HepG2 (cell line): ENCODE data around the gene DLG2. TPM values are rescaled to one million over a fixed set of nuclear protein-coding genes. Genes with fewer than 3 reads are reported as not detected.
A peak's percentile ranks its signal among the peaks of the same experiment; 100 is the strongest.

ENCODE experiments used
- ARID2 ChIP-seq: sonication (generic); formaldehyde crosslinking; IDR thresholded peaks from 2 replicates; pipeline ENCODE4 v1.8.1; 2022; ENCODE audit warnings: mild to moderate bottlenecking, missing genetic modification reagents, borderline replicate concordance
- CENPX ChIP-seq: sonication (generic); formaldehyde crosslinking; IDR thresholded peaks from 2 replicates; pipeline ENCODE4 v1.9.0; 2021; ENCODE audit warnings: mild to moderate bottlenecking, missing genetic modification reagents, moderate library complexity
- DMAP1 ChIP-seq: IDR thresholded peaks from 2 replicates; pipeline ENCODE4 v1.6.1; 2016
- ELF3 ChIP-seq: IDR thresholded peaks from 2 replicates; pipeline ENCODE4 v1.6.1; 2016; ENCODE audit warnings: missing genetic modification reagents, missing compliant biosample characterization
- HNRNPLL ChIP-seq: fragments of 200-400 bp; formaldehyde crosslinking; IDR thresholded peaks from 2 replicates; pipeline ENCODE4 v1.6.1; 2017; ENCODE audit warnings: mild to moderate bottlenecking, low read depth, low read length; ENCODE audit not compliant: poor library complexity, severe bottlenecking
- KDM4B ChIP-seq: sonication (generic); formaldehyde crosslinking; IDR thresholded peaks from 2 replicates; pipeline ENCODE4 v1.4.0; 2020; ENCODE audit warnings: missing genetic modification reagents
- PRPF4 ChIP-seq: fragments of 200-400 bp; formaldehyde crosslinking; IDR thresholded peaks from 2 replicates; pipeline ENCODE4 v1.6.1; 2016; ENCODE audit warnings: low read length, low read depth; ENCODE audit not compliant: poor library complexity, severe bottlenecking
- SIN3B ChIP-seq: fragments of 150-350 bp; IDR thresholded peaks from 2 replicates; pipeline ENCODE4 v1.6.1; 2014; ENCODE audit warnings: low read length
- TOPORS ChIP-seq: sonication (generic); formaldehyde crosslinking; IDR thresholded peaks from 2 replicates; pipeline ENCODE4 v1.8.0; 2023; ENCODE audit warnings: mild to moderate bottlenecking, missing genetic modification reagents
- ZNF337 ChIP-seq: sonication (generic); formaldehyde crosslinking; IDR thresholded peaks from 2 replicates; pipeline ENCODE4 v1.5.1; 2020; ENCODE audit warnings: missing genetic modification reagents, low read depth, mild to moderate bottlenecking, borderline replicate concordance
- ZNF780A ChIP-seq: sonication (generic); formaldehyde crosslinking; IDR thresholded peaks from 2 replicates; pipeline ENCODE4 v1.8.0; 2022; ENCODE audit warnings: mild to moderate bottlenecking, missing genetic modification reagents, moderate library complexity
- polyA plus RNA-seq, 8 experiments: library from polyadenylated mRNA; depleted of rRNA in 3 of 8; stranded (reverse) in 7 of 8; unstranded in 1 of 8; fragments of >200 nt; fragmentation: Illumina TruSeq in 4 of 8; extraction: Trizol in 4 of 8; gene quantifications; 2 replicates each; pipeline versions ENCODE4 v1.2.1 to v1.2.3, GENCODE V29; 2011 to 2016; ENCODE audit warnings: low read depth in 4 of 8, missing spikeins in 1 of 8, mixed read lengths in 1 of 8; ENCODE audit not compliant: insufficient read depth in 1 of 8
- total RNA-seq, 5 experiments: library from RNA; depleted of rRNA; stranded (reverse); fragments of >200 nt; fragmentation: Illumina TruSeq; extraction: Trizol; gene quantifications; 2 replicates each; pipeline ENCODE4 v1.2.3, GENCODE V29; 2016; ENCODE audit warnings: low read depth in 1 of 5
- TF ChIP-seq, protein P1 (sequence below): sonication (generic); formaldehyde crosslinking; IDR thresholded peaks from 2 replicates; pipeline ENCODE4 v1.4.0; 2020; ENCODE audit warnings: missing genetic modification reagents, borderline replicate concordance
- TF ChIP-seq, protein P2 (sequence below): sonication (generic); formaldehyde crosslinking; IDR thresholded peaks from 2 replicates; pipeline ENCODE4 v1.4.0; 2020; ENCODE audit warnings: mild to moderate bottlenecking, low read depth, missing genetic modification reagents
- TF ChIP-seq, protein P3 (sequence below): sonication (generic); formaldehyde crosslinking; IDR thresholded peaks from 2 replicates; pipeline ENCODE4 v1.4.0; 2020; ENCODE audit warnings: missing genetic modification reagents, borderline replicate concordance
- TF ChIP-seq, protein P4 (sequence below): sonication (generic); formaldehyde crosslinking; IDR thresholded peaks from 2 replicates; pipeline ENCODE4 v1.5.0; 2020; ENCODE audit warnings: mild to moderate bottlenecking, missing genetic modification reagents
- TF ChIP-seq, protein P5 (sequence below): sonication (generic); formaldehyde crosslinking; IDR thresholded peaks from 2 replicates; pipeline ENCODE4 v1.8.0; 2022; ENCODE audit warnings: missing genetic modification reagents, mild to moderate bottlenecking, inconsistent platforms, borderline replicate concordance

DLG2 gene
- total and polyA plus RNA-seq, 2 of the 13 experiments (the other 11 are each of a cell fraction or from before 2014, with no cell fraction given) = 0.46 to 1.0 TPM

DNA sequence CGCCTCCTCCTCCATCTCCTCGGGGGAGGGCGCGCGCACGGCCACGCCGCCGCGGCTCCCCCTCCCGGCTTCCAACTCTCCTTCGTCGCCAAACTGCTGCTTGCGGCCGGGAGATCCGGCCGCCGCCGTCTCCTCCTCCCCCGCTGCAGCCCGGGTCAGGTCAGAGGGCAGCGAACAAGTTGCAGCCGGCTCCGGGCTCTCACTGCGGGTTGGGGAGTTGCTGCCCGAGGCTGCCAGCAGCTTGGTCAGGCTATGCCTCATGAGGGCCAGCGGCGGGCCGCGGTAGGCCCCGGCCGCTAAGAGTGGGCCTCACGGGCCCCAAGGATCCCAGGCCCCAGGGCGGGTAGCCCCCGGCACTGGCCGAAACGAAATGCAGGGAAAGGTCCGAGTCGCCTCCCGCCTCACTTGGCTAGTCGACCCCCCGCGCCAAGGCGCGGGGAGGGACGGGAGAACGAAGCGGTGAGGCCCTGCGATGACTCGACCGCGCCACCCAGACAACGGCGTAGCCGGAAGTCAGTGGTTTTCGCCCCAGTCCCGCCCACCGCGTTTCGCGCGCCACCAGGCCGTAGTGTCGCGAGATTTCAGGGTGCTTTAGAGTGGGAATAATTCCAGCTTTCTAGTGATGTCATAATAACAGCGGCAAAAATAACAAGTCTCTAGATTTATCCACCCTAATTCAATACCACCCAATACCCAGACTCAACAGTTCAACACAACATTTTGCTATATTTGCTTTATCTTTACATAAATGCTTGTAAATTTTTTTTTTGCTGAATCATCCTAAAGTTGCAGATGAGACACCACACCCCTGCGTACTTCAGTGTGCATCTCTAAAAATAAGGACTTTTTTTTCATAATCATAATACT, 37.7 kb upstream of the DLG2 start, which contains the start of gene CREBZF (continued):
- TF ChIP-seq, protein P1, sequence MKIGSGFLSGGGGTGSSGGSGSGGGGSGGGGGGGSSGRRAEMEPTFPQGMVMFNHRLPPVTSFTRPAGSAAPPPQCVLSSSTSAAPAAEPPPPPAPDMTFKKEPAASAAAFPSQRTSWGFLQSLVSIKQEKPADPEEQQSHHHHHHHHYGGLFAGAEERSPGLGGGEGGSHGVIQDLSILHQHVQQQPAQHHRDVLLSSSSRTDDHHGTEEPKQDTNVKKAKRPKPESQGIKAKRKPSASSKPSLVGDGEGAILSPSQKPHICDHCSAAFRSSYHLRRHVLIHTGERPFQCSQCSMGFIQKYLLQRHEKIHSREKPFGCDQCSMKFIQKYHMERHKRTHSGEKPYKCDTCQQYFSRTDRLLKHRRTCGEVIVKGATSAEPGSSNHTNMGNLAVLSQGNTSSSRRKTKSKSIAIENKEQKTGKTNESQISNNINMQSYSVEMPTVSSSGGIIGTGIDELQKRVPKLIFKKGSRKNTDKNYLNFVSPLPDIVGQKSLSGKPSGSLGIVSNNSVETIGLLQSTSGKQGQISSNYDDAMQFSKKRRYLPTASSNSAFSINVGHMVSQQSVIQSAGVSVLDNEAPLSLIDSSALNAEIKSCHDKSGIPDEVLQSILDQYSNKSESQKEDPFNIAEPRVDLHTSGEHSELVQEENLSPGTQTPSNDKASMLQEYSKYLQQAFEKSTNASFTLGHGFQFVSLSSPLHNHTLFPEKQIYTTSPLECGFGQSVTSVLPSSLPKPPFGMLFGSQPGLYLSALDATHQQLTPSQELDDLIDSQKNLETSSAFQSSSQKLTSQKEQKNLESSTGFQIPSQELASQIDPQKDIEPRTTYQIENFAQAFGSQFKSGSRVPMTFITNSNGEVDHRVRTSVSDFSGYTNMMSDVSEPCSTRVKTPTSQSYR (CRISPR knock-in tag) = no peak
- TF ChIP-seq, protein P2, sequence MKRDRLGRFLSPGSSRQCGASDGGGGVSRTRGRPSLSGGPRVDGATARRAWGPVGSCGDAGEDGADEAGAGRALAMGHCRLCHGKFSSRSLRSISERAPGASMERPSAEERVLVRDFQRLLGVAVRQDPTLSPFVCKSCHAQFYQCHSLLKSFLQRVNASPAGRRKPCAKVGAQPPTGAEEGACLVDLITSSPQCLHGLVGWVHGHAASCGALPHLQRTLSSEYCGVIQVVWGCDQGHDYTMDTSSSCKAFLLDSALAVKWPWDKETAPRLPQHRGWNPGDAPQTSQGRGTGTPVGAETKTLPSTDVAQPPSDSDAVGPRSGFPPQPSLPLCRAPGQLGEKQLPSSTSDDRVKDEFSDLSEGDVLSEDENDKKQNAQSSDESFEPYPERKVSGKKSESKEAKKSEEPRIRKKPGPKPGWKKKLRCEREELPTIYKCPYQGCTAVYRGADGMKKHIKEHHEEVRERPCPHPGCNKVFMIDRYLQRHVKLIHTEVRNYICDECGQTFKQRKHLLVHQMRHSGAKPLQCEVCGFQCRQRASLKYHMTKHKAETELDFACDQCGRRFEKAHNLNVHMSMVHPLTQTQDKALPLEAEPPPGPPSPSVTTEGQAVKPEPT (CRISPR knock-in tag) = 0 out of 2 replicates have a peak, but pooled peaks have one; percentile 28
- TF ChIP-seq ELF3 (CRISPR knock-in tag) (peak; percentile 94), HNRNPLL (peak; percentile 58), PRPF4 (no peak), CENPX (CRISPR knock-in tag) (no peak), ZNF780A (CRISPR knock-in tag) (no peak), DMAP1 (peak; percentile 82), KDM4B (CRISPR knock-in tag) (peak; percentile 81; the same call in 1 of the 2 replicates), SIN3B (no peak), TOPORS (CRISPR knock-in tag) (peak; percentile 35; the same call in 1 of the 2 replicates), ARID2 (CRISPR knock-in tag) (no peak), ZNF337 (CRISPR knock-in tag) (no peak)
- TF ChIP-seq, protein P3, sequence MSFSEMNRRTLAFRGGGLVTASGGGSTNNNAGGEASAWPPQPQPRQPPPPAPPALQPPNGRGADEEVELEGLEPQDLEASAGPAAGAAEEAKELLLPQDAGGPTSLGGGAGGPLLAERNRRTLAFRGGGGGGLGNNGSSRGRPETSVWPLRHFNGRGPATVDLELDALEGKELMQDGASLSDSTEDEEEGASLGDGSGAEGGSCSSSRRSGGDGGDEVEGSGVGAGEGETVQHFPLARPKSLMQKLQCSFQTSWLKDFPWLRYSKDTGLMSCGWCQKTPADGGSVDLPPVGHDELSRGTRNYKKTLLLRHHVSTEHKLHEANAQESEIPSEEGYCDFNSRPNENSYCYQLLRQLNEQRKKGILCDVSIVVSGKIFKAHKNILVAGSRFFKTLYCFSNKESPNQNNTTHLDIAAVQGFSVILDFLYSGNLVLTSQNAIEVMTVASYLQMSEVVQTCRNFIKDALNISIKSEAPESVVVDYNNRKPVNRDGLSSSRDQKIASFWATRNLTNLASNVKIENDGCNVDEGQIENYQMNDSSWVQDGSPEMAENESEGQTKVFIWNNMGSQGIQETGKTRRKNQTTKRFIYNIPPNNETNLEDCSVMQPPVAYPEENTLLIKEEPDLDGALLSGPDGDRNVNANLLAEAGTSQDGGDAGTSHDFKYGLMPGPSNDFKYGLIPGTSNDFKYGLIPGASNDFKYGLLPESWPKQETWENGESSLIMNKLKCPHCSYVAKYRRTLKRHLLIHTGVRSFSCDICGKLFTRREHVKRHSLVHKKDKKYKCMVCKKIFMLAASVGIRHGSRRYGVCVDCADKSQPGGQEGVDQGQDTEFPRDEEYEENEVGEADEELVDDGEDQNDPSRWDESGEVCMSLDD = no peak
- TF ChIP-seq, protein P4, sequence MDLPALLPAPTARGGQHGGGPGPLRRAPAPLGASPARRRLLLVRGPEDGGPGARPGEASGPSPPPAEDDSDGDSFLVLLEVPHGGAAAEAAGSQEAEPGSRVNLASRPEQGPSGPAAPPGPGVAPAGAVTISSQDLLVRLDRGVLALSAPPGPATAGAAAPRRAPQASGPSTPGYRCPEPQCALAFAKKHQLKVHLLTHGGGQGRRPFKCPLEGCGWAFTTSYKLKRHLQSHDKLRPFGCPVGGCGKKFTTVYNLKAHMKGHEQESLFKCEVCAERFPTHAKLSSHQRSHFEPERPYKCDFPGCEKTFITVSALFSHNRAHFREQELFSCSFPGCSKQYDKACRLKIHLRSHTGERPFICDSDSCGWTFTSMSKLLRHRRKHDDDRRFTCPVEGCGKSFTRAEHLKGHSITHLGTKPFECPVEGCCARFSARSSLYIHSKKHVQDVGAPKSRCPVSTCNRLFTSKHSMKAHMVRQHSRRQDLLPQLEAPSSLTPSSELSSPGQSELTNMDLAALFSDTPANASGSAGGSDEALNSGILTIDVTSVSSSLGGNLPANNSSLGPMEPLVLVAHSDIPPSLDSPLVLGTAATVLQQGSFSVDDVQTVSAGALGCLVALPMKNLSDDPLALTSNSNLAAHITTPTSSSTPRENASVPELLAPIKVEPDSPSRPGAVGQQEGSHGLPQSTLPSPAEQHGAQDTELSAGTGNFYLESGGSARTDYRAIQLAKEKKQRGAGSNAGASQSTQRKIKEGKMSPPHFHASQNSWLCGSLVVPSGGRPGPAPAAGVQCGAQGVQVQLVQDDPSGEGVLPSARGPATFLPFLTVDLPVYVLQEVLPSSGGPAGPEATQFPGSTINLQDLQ = no peak
- TF ChIP-seq, protein P5, sequence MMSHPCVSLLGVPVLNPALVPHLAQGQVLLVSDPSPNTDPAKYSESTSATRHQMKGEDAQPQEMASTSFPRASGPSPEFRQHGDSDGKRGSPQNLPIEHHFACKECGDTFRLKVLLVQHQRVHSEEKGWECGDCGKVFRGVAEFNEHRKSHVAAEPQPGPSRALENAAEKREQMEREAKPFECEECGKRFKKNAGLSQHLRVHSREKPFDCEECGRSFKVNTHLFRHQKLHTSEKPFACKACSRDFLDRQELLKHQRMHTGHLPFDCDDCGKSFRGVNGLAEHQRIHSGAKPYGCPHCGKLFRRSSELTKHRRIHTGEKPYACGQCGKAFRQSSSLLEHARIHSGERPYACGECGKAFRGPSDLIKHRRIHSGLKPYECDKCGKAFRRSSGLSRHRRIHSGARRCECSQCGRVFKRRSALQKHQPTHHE = 0 out of 2 replicates have a peak, but pooled peaks have one; percentile 24
